ENCODE results near the gene XPO1. TPM values are rescaled to one million over a fixed set of nuclear protein-coding genes. Genes with fewer than 3 reads are reported as not detected.
"Not testable (repeated sequence)": the region's sequence is repeated elsewhere in the genome, so short reads cannot be mapped to it uniquely, and the experiment has no call there.

XPO1 gene
- polyA plus RNA-seq, 1 donor, result 132 TPM

DNA sequence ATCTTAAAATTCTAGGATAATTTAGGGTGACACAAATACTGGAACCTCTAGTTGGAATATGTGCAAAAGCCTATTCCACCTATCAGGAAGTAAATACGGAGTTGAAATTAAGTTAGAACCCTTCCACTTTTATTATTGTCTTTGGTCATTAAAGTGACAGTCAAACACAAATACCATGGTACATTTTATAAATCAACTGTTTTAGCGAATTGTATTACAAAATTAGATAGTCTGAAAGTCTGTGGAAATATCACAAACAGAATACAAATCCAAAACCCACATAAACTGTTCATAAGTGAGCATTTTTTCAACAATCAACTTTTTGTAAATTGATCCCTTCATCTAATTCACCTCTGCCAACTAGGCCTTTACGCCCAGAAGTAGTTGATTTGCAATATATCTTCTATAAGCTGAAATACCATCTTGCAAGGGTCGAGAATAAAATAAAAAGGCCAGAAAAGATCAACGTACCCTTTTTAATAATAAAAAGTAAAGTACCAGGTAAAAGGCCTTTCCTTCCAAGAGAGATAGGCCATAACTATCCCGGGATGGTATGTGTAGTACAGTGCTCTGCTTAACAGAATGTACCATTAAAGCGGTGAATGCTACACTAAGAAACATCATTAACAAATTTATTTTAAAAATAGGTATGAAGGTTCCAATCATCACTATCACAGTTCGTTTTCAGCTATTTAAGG lies 68.6 kb downstream of the XPO1 start:
- no peak for DNase-seq (ENCODE audit: low read depth)

DNA sequence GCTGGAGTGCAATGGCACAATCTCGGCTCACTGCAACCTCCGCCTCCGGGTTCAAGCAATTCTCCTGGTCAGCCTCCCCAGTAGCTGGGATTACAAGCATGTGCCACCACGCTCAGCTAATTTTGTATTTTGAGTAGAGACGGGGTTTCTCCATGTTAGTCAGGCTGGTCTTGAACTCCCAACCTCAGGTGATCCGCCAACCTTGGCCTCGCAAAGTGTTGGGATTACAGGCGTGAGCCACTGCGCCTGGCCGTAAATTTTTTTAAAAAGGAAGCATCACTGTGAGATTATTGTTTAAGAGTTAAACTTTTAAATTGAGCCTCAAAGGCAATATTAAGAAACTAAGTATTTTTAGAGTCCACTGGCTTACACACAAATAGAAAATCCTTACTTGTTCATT lies 69.9 kb downstream of the XPO1 start:
- DNase-seq (ENCODE audit: low read depth), result not testable (repeated sequence)

DNA sequence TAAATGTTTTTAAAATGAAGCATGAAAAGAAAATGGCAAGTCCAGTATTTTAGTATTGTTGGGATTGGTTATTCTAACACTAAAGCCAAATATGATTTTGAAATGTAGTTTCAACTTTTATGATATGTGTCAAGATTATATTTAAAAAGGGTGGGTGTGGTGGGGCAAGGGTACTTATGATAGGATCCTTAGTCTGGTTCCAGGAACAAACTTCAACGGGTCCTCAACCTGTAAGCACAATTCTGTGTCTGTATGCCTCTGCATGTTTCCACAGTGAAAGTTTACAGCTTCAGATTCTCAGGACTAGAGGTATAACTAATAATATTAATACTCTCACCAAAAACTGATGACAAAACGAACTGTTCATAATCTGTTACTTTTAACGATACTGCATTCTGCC lies 73.1 kb downstream of the XPO1 start:
- no peak for DNase-seq (ENCODE audit: low read depth)

DNA sequence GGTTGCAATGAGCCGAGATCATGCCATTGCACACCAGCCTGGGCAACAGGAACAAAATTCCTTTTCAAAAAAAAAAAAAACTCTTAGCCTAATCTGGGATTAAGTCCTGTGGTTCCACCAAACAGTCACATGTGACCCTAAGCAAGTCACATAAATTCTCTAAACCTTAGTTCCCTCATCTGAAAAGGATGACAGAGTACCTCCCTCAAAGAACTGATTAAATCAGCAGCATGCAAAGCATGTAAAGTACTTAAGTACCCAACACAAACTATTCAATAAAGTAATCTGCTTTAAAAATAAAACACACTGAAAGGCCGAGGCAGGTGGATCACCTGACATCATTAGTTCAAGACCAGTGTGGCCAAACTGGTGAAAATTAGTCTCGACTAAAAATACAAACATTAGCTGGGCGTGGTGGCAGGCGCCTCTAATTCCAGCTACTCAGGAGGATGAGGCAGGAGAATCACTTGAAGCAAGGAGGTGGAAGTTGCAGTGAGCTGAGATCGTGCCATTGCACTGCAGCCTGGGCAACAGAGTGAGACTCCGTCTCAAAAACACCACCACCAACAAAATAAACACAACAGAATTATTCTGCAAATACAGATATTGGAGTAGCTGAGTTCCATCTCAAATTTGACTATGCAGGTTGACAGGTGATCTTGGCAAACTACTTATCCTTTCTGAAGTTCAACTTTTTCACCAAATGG lies 74.2 kb downstream of the XPO1 start:
- no peak for DNase-seq (ENCODE audit: low read depth)

DNA sequence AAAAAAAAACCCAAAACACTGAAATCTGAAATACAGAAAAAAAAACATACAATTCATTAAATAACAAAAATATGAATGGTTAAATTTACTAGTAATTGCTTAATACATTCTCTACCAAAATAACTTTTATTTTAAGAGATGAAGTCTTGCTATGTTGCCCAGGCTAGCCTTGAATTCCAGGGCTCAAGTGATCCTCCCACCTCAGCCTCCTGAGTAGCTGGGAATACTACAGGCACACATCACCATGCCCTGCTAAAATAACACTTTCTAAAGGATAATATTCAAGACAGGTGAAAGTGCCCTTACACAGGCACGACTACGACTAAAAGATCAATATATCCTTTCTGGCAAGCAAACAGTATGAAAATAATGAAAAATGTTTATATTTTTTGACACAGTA lies 76.8 kb downstream of the XPO1 start:
- DNase-seq (ENCODE audit: low read depth), result no peak

DNA sequence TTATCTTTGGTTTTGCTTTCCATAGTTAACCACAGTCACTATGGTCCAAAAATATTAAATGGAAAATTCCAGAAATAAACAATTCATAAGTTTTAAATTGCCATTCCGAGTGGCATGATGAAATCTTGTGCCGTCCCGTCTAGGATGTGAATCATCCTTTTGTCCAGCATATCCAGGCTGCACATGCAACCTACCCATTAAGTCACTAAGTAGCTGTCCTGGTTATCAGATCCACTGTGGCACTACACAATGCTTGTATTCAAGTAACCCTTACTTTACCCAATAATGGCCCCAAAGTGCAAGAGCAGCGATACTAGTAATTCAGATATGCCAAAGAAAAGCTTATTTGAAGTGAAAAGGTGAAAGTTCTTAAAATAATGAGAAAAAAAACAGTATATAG lies 78.0 kb downstream of the XPO1 start:
- DNase-seq (ENCODE audit: low read depth), result no peak

DNA sequence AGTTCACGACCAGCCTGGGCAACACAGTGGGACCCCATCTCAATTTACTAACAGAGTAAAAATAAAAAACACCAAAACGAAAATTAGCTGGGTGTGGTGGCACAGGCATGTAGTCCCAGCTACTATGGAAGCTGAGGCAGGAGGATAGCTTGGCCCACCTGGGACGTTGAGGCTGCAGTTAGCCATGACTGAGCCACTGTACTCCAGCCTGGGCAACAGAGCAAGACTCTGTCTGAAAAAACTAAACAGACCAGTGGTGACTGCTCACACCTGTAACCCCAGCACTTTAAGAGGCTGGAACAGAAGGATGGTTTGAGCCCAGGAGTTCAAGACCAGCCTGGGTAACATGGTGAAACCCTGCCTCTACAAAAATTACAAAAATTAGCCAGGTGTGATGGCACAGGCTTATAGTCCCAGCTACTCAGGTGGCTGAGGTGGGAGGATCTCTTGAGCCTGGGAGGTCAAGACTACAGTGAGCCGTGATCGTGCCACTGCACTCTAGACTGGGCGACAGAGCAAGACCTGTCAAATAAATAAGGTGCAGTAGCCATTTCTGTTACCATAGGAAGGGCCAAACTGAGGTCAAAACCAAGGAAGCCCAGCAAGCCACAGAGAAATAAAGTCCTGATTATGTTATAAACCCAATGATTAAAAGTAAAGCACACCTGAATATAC lies 81.3 kb downstream of the XPO1 start:
- DNase-seq (ENCODE audit: low read depth), result no peak

DNA sequence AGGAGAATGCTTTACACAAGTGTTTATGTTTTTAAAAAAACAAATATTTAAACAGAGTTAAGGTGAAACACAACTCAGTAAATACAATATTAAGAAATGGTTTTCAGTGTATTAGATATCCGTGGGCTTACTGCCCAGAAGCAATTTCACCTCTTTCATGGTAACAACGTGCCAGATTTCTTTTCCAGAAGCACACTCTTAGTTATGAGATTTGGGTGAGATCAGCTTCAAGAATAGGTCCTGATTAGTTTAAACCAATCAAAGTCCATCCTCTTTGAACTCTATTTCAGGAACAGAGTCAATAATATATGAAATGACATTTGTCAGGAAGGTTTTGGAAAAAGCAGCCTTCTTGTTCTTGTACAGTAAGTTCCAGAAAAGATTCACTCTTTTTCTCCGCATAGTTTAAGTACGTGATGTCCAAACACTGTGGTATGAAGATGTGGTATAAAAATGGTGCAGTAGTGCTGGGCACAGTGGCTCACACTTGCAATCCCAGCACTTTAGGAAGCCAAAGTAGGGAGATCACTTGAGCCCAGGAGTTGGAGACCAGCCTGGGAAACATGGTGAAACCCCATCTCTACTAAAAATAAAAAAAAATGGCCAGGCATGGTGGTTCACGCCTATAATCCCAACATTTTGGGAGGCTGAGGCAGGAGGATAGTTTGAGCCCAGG lies 81.9 kb downstream of the XPO1 start:
- no peak for DNase-seq (ENCODE audit: low read depth)

DNA sequence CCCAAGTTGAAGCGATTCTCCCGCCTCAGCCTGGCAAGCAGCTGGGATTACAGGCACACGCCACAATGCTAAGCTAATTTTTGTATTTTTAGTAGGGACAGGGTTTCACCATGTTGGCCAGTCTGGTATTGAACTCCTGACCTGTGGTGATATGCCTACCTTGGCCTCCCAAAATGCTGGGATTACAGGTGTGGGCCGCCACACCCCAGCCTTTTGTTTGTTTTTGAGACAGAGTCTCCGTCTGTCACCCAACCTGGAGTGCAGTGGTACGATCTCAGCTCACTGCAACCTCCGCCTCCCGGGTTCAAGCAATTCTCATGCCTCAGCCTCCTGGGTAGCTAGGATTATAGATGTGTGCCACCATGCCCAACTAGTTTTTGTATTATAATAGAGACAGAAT lies 83.2 kb downstream of the XPO1 start:
- DNase-seq (ENCODE audit: low read depth), result not testable (repeated sequence)

DNA sequence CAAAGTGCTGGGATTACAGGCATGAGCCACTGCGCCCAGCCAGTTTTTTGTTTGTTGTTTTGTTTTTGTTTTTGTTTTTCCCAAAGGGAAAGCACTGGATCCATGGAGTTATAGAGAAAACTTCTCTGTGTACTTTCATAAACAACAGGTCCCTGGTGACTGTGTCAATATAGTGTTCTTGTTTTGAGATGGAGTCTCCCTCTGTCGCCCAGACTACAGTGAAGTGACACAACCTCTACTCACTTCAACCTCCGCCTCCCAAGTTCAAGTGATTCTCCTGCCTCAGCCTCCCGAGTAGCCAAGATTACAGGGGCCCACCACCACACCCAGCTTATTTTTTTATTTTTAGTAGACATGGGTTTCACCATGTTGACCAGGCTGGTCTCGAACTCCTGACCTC lies 83.8 kb downstream of the XPO1 start:
- DNase-seq (ENCODE audit: low read depth), result no peak

DNA sequence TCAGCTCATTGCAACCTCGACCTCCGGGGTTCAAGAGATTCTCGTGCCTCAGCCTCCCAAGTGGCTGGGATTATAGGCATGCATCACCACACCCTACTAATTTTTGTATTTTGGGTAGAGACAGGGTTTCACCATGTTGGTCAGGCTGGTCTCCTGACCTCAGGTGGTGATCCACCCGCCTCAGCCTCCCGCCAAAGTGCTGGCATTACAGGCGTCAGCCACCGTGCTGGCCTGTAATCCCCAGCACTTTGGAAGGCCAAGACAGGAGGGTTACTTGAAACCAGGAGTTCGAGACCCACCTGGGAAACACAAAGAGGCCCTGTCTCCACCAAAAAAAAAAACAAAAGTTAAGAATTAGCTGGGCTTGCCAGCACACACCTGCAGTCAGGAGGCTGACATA lies 85.8 kb downstream of the XPO1 start:
- no peak for DNase-seq (ENCODE audit: low read depth)

DNA sequence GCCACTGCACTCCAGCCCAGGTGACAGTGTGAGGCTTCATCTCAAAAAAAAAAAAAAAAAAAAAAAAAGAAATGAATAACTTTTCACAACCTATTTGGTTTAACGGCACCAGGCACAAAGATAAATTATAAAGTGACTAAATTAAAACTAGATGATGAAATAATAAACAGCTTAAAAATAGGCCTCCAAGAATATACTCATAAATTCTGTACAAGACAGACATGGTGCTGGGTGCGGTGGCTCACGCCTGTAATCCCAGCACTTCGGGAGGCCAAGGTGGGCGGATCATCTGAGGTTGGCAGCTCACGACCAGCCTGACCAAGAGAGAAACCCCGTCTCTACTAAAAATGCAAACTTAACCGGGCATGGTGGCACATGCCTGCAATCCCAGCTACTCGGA lies 87.0 kb downstream of the XPO1 start:
- DNase-seq (ENCODE audit: low read depth), result no peak

DNA sequence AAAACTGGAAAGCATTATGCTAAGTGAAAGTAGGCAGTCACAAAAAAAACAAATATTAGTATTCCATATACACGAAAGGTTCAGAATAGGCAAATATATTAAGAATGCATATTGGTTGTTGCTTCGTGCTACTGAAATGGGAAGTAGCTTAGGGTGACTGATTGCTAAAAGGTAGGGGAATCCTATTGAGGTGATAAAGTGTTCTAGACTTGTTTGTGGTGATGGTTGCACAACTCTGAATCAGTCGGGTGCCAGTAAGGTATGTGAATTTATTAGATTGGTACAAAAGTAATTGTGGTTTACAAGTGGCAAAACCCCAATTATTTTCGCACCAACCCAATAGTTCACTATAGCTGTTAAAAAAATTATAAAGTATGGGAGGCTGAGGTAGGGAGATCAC lies 88.0 kb downstream of the XPO1 start:
- DNase-seq (ENCODE audit: low read depth), result no peak

DNA sequence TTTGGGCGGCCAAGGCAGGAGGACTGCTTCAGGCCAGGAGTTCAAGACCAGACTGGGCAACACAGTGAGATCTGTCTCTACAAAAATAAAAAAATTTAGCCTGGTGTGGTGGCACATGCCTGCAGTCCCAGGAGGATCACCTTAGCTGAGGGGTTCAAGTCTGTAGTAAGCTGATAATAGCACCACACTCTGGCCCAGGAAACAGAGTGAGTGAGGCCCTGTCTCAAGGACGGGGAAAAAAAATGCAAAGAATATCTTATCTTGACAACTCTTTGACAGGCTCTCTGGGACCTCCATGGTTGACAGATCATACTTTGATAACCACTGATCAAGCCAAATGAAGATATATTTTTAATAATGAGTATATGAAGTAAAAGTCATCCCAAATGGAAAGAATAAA lies 89.9 kb downstream of the XPO1 start:
- DNase-seq (ENCODE audit: low read depth), result no peak

DNA sequence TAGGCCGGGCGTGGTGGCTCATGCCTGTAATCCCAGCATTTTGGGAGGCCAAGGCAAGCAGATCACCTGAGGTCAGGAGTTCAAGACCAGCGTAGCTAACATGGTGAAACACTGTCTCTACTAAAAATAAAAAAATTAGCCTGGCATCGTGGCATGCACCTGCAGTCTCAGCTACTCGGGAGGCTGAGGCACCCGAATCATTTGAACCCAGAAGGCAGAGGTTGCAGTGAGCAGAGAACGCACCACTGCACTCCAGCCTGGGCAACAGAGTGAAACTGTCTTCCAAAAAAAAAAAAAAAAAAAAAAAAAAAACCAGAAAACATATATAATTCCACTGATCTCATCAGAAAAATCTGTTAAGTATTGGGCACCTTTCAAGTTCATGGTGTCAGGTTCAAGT lies 91.2 kb downstream of the XPO1 start:
- DNase-seq (ENCODE audit: low read depth), result not testable (repeated sequence)

DNA sequence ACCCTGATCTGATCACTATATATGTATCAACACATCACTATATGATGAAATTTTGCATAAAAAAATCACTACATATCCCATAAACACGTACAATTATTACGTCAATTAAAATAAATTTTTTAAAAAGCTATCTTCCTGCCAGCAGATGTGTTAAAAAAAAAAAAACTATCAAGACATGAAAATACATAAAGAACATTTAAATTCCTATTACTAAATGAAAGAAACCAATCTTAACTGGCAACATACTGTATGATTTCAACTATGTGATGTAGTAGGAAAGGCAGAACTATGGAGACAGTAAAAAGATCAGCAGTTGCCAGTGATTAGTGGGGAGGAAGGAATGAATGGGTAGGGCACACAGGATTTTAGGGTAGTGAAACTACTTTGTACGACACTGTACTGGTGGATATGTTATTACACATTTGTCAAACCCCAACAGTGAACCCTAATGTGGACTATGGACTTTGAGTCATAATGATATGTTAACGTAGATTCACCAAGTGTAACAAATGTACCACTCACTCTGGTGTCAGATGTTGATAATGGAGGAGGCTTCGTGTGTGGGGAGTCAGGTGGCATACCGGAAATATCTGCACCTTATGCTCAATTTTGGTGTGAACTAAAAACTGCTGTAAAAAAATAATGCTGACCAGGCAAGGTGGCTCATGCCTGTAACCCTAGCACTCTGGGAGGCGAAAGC lies 94.7 kb downstream of the XPO1 start:
- no peak for DNase-seq (ENCODE audit: low read depth)

DNA sequence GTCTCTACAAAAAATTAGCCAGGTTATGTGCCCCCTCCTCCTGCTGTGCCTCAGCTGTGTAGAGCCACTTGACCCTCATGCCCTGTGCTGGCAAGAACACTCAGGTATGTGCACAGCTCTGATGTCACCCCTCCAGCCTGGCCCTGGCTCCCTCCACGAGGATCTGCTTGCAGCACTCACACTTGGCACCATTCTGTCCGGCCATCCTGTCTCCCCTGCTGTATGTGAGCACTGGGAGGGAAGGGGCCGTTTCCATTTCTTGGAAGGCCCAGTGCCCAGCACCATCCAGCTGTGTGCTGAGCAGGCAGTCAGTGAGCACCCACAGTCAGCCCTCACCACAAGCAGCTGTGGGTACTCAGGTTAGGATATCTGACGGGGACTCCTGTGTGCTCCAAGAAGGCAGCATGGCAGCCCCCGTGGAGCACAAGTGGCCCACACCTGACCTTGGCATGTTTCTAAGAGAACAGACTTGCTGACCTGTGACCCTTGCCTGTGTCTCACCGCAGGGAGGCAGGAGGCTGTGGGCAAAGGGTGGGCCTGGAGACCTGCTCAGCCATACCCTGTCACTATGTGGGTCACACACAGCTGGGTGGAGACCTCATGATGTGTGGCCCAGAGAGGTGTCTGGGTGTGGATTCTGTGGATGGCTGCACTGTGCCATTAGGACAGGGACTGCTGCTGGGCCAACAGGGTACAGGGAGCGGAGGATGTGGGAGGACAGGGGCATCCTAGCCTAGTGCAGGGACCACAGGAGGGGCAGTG lies 98.7 kb downstream of the XPO1 start:
- DNase-seq (ENCODE audit: low read depth), result no peak

DNA sequence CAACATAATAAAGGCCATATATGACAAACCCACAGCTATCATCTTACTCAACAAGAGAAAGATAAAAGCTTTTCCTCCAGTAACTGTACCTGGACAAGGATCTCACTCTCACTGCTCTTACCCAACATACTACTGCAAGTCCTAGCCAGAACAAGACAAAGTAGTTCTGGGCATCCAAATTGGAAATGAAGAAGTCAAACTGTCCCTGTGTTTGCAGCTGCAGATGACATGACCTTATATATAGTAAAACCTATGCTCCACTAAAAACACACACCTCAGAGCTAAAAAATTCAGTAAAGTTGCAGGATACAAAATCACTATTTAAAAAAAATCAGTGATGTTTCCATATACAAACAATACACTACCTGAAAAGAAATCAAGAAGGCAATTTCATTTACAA lies 99.5 kb downstream of the XPO1 start:
- DNase-seq (ENCODE audit: low read depth), result no peak

DNA sequence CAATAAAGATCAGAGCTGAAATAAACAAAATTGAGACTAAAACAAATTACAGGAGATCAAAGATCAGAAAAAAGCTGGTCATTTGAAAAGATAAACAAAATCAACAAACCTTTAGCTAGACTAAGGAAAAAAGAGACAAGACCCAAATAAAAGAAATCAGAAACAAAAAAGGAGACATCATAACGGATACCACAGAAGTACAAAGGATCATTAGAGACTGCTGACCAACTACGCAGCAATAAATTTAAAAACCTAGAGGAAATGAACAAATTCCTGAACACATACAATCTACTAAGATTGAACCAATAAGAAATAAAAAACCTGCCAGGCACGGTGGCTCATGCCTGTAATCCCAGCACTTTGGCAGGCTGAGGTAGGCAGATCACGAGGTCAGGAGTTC lies 101.0 kb downstream of the XPO1 start:
- no peak for DNase-seq (ENCODE audit: low read depth)

DNA sequence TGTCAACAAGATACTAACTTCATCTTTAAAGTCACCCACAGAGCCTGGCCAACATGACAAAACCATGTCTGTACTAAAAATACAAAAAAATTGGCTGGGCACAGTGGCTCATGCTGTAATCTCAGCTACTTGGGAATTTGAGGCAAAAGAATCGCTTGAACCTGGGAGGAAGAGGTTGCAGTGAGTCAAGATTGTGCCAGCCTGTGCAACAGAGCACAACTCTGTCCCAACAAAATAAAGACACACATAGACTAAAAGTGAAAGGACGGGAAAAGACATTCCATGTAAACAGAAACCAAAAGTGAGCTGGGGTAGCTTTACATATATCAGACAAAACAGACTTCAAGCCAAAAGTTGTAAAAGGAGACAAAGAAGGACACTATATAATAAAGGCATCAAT lies 102.1 kb downstream of the XPO1 start:
- DNase-seq (ENCODE audit: low read depth), result no peak

DNA sequence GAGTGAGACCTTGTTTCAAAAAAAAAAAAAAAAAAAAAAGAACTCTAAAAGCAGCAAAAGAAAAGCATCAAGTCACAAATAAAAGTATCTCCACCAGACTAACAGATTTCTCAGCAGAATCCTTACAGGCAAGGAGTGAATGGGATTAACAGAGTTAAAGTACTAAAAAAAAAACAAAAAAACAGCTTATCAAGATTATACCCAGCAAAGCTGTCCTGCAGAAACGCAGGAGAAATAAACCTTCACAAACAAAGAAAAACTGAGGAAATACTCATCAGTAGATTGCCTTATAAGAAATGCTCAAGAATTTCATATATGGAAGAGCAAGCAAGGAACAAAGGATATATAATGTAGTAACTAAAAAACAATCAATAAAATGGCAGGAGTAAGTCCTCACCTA lies 102.9 kb downstream of the XPO1 start:
- no peak for DNase-seq (ENCODE audit: low read depth)

All from forelimb muscle (tissue), 1 donor.